DND-41 (cell line): ENCODE measurements around the gene MTRFR.

Experiments
- ATAC-seq: fragments of 200-7000 bp; cut with Tn5 transposase; 3 replicates; pipeline ENCODE4 v1.9.1; 2021; ENCODE audit warnings: low read depth; ENCODE audit not compliant: insufficient read depth
- DNase-seq: peaks from one replicate; pipeline ENCODE4 v3.0.0-alpha.2; 2020
- H2AFZ ChIP-seq: 2 replicates; pipeline ENCODE4 v1.6.0; 2012; ENCODE audit warnings: low read depth, low read length
- H3K27ac ChIP-seq: 2 replicates; pipeline ENCODE4 v1.5.1; 2012; ENCODE audit warnings: low read length, inconsistent platforms
- H3K27me3 ChIP-seq: fragments of 200-600 bp; sonication (generic); 2 replicates; pipeline ENCODE4 v1.6.0; 2012; ENCODE audit warnings: low read length, mild to moderate bottlenecking, inconsistent platforms; ENCODE audit not compliant: insufficient read depth, poor library complexity
- H3K36me3 ChIP-seq: 2 replicates; pipeline ENCODE4 v1.5.1; 2012; ENCODE audit warnings: low read length, inconsistent platforms; ENCODE audit not compliant: insufficient read depth
- H3K4me1 ChIP-seq: 2 replicates; pipeline ENCODE4 v1.5.1; 2012; ENCODE audit warnings: mild to moderate bottlenecking, low read length; ENCODE audit not compliant: insufficient read depth
- H3K4me2 ChIP-seq: 2 replicates; pipeline ENCODE4 v1.6.0; 2012; ENCODE audit warnings: mild to moderate bottlenecking, moderate library complexity, low read length, inconsistent platforms; ENCODE audit not compliant: insufficient read depth
- H3K4me3 ChIP-seq, 2 experiments: fragments of 200-600 bp in 1 of 2; shearing (Covaris generic) in 1 of 2; 2 replicates each; pipeline ENCODE4 v1.5.1; 2012 to 2016; ENCODE audit warnings: inconsistent platforms in 2 of 2, low read length in 2 of 2, mild to moderate bottlenecking in 2 of 2, low read depth in 1 of 2, moderate library complexity in 1 of 2
- H3K79me2 ChIP-seq: 2 replicates; pipeline ENCODE4 v1.6.0; 2012; ENCODE audit warnings: low read length, inconsistent platforms; ENCODE audit not compliant: insufficient read depth
- H3K9ac ChIP-seq: 2 replicates; pipeline ENCODE4 v1.6.0; 2012; ENCODE audit warnings: low read depth, mild to moderate bottlenecking, inconsistent platforms, low read length, moderate library complexity
- H3K9me3 ChIP-seq: 2 replicates; pipeline ENCODE4 v1.5.1; 2012; ENCODE audit warnings: low read length, moderate library complexity, mild to moderate bottlenecking, inconsistent platforms; ENCODE audit not compliant: insufficient read depth, severe bottlenecking
- H4K20me1 ChIP-seq: 2 replicates; pipeline ENCODE4 v1.6.0; 2012; ENCODE audit warnings: low read length; ENCODE audit not compliant: insufficient read depth
- CTCF ChIP-seq: IDR thresholded peaks from 2 replicates; pipeline ENCODE4 v1.5.1; 2012; ENCODE audit warnings: borderline replicate concordance, low read length, moderate library complexity, mild to moderate bottlenecking; ENCODE audit not compliant: poor library complexity, severe bottlenecking; ENCODE audit errors: extremely low read depth
- EZH2 ChIP-seq: IDR thresholded peaks from 3 replicates; pipeline ENCODE4 v1.6.1; 2012; ENCODE audit warnings: borderline replicate concordance, low read depth, mild to moderate bottlenecking, moderate library complexity, low read length, inconsistent platforms; ENCODE audit not compliant: severe bottlenecking

MTRFR gene

DNA sequence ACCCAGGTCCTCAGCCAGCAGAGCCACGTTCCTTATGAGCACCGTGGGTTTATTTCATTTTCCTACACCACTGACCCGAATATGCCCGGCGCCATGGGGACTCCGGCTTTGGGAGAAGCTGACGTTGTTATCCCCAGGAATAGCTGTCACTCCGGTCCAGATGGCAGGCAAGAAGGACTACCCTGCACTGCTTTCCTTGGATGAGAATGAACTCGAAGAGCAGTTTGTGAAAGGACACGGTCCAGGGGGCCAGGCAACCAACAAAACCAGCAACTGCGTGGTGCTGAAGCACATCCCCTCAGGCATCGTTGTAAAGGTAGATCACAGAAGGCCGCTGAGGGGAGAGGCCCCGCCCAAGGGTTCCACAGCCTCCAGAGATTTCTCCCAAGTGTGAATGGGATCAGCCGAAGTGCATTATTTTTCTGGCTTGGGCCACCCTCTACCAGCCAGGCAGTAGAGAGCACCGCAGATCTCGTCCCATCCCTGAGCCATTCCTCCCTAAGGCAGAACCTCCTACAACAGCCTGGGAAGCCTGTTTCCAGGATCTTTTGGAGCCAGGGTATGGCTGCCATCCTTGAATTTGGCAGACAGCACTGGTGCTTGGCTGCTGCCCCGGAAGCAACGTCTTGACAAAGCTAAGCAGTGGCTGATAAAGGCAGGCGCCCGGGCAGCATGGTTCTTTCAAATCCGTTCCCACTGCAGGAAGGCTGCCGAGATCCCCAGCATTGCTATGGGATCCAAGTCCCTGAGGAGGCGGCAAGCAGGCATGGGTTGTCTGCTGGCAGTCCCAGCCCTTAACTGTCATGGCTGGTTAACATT, 20.6 kb downstream of the MTRFR start:
- Histone ChIP-seq H3K36me3 (peaks cover 68% of the 10 kb centered on the region), H3K79me2 (peaks cover 42% of the 10 kb centered on the region), H3K9me3 (no peaks in the 10 kb centered on the region), H3K4me3 (no peak overlapping the region), H3K4me1 (no peaks in the 10 kb centered on the region), H3K27ac (no peak overlapping the region), H3K27me3 (no peaks in the 10 kb centered on the region), H3K9ac (no peak overlapping the region), H2AFZ (no peak overlapping the region), H4K20me1 (peaks cover 20% of the 10 kb centered on the region; the same call in 1 of the 2 replicates), H3K4me2 (no peak overlapping the region)
- TF ChIP-seq EZH2 = no peak
- no peak for TF ChIP-seq CTCF
- ATAC-seq (no peak), DNase-seq (no peak)

DNA sequence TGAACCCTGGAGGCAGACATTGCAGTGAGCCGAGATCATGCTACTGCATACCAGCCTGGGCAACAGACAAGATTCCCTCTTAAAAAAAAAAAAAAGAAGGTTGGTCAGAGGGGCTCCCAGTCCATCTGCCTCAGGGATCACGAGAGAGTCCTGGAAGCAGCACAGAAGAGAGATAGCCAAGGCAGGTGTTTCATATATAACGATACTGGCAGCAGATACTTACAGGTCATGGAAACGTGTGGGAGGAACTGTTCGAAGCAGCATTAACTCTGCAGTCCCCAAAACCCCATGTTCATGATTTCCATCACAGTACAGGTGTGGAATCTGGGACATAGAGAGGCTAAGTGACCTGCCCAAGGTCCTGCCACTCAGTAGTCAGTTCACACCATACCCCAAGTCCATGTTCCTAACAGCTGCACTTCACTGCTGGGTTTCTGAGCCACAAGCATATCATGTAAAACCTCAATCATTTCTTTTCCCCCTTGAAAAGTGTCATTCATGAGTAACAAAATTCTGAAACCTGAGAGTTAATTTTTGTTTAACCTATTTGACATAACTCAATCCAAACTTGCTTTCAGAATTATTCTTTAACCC, 21.7 kb downstream of the MTRFR start:
- peaks cover 33% of the 10 kb centered on the region for H3K79me2 ChIP-seq
- H3K4me1 ChIP-seq = no peaks in the 10 kb centered on the region
- no peak overlapping the region for H3K4me2 ChIP-seq
- H2AFZ ChIP-seq = no peak overlapping the region
- H3K36me3 ChIP-seq = peaks cover 69% of the 10 kb centered on the region
- no peak for DNase-seq
- no peak overlapping the region for H3K9ac ChIP-seq
- ATAC-seq = no peak
- peaks cover 20% of the 10 kb centered on the region; the same call in 1 of the 2 replicates for H4K20me1 ChIP-seq
- no peak overlapping the region for H3K4me3 ChIP-seq
- no peak overlapping the region for H3K27ac ChIP-seq
- H3K9me3 ChIP-seq = no peaks in the 10 kb centered on the region
- no peak for TF ChIP-seq EZH2
- no peaks in the 10 kb centered on the region for H3K27me3 ChIP-seq

- Histone ChIP-seq H3K36me3 (peaks cover 87% of the 10 kb centered on the region), H3K4me1 (no peaks in the 10 kb centered on the region), H3K4me2 (no peak overlapping the region), H3K9ac (no peak overlapping the region), H2AFZ (no peak overlapping the region), H3K27me3 (no peaks in the 10 kb centered on the region), H4K20me1 (peaks cover 11% of the 10 kb centered on the region; the same call in 1 of the 2 replicates), H3K4me3 (no peak overlapping the region), H3K79me2 (peaks cover 6% of the 10 kb centered on the region; the same call in 1 of the 2 replicates), H3K9me3 (no peaks in the 10 kb centered on the region), H3K27ac (no peak overlapping the region)
- DNase-seq (no peak), ATAC-seq (no peak)
- TF ChIP-seq EZH2 = no peak
- TF ChIP-seq CTCF = no peak
Measured at GRCh38 chr12:123258593-123258992, 25.4 kb downstream of the MTRFR start.

- H3K36me3 ChIP-seq = peaks cover 82% of the 10 kb centered on the region
- no peak overlapping the region for H3K4me2 ChIP-seq
- H3K27ac ChIP-seq = no peak overlapping the region
- H2AFZ ChIP-seq = no peak overlapping the region
- no peak overlapping the region for H3K4me3 ChIP-seq
- ATAC-seq = no peak
- TF ChIP-seq CTCF (no peak), EZH2 (no peak)
- no peak overlapping the region for H3K9ac ChIP-seq
- H4K20me1 ChIP-seq = peaks cover 4% of the 10 kb centered on the region; the same call in 1 of the 2 replicates
- peaks cover 3% of the 10 kb centered on the region; the same call in 1 of the 2 replicates for H3K79me2 ChIP-seq
- no peaks in the 10 kb centered on the region for H3K27me3 ChIP-seq
- H3K4me1 ChIP-seq = no peaks in the 10 kb centered on the region
- no peaks in the 10 kb centered on the region for H3K9me3 ChIP-seq
- DNase-seq = no peak
Measured at GRCh38 chr12:123260081-123260480, 26.8 kb downstream of the MTRFR start.
